Astrocyte (in vitro differentiated cells and primary cell): ENCODE results near the gene KRTAP10-6. TPM values are rescaled to one million over a fixed set of nuclear protein-coding genes. Genes with fewer than 3 reads are reported as not detected.

ENCODE experiments used
- DNase-seq: peaks from one replicate; pipeline ENCODE4 v3.0.0-alpha.2; 2010; ENCODE audit warnings: low read depth
- FAIRE-seq: peaks from 2 replicates; lab custom pipeline; 2011; peaks lifted over from hg19 to GRCh38; lab: Jason Lieb, UNC
- H2AFZ ChIP-seq: 2 replicates; pipeline ENCODE4 v1.6.0; 2012; ENCODE audit warnings: low read depth, low read length, inconsistent platforms
- H3K27ac ChIP-seq: 2 replicates; pipeline ENCODE4 v1.5.1; 2011; ENCODE audit warnings: low read depth, low read length, inconsistent platforms
- H3K27me3 ChIP-seq: 2 replicates; pipeline ENCODE4 v1.6.0; 2011; ENCODE audit warnings: low read length, inconsistent platforms; ENCODE audit not compliant: insufficient read depth
- H3K36me3 ChIP-seq: 2 replicates; pipeline ENCODE4 v1.5.1; 2011; ENCODE audit warnings: low read length, inconsistent platforms; ENCODE audit not compliant: insufficient read depth
- H3K4me1 ChIP-seq: 2 replicates; pipeline ENCODE4 v1.5.1; 2011; ENCODE audit warnings: low read length, inconsistent platforms; ENCODE audit not compliant: insufficient read depth
- H3K4me2 ChIP-seq: 2 replicates; pipeline ENCODE4 v1.6.0; 2012; ENCODE audit warnings: low read length, inconsistent platforms
- H3K4me3 ChIP-seq: 2 replicates; pipeline ENCODE4 v1.5.1; 2011; ENCODE audit warnings: low read depth, mild to moderate bottlenecking, low read length, inconsistent platforms; ENCODE audit not compliant: insufficient read depth
- H3K79me2 ChIP-seq: 2 replicates; pipeline ENCODE4 v1.6.0; 2012; ENCODE audit warnings: mild to moderate bottlenecking, low read length, inconsistent platforms; ENCODE audit not compliant: insufficient read depth
- H3K9ac ChIP-seq: 2 replicates; pipeline ENCODE4 v1.6.0; 2012; ENCODE audit warnings: mild to moderate bottlenecking, low read length, inconsistent platforms
- H3K9me3 ChIP-seq: 2 replicates; pipeline ENCODE4 v1.5.1; 2012; ENCODE audit warnings: low read depth, mild to moderate bottlenecking, low read length, inconsistent platforms; ENCODE audit not compliant: insufficient read depth
- H4K20me1 ChIP-seq: 2 replicates; pipeline ENCODE4 v1.6.0; 2012; ENCODE audit warnings: low read length, inconsistent platforms; ENCODE audit not compliant: insufficient read depth
- H3K27ac Mint-ChIP-seq: one replicate; pipeline ENCODE4 v1.8.0; 2021; ENCODE audit warnings: mild to moderate bottlenecking, mixed read lengths; ENCODE audit not compliant: unreplicated experiment
- H3K27me3 Mint-ChIP-seq: one replicate; pipeline ENCODE4 v1.8.0; 2021; ENCODE audit warnings: low read depth, mixed read lengths; ENCODE audit not compliant: unreplicated experiment
- H3K36me3 Mint-ChIP-seq: one replicate; pipeline ENCODE4 v1.8.0; 2021; ENCODE audit warnings: low read depth, mixed read lengths; ENCODE audit not compliant: unreplicated experiment
- H3K4me1 Mint-ChIP-seq: one replicate; pipeline ENCODE4 v1.8.0; 2021; ENCODE audit warnings: low read depth, mixed read lengths; ENCODE audit not compliant: unreplicated experiment
- H3K4me3 Mint-ChIP-seq: one replicate; pipeline ENCODE4 v1.8.0; 2021; ENCODE audit warnings: mild to moderate bottlenecking, moderate library complexity, mixed read lengths; ENCODE audit not compliant: unreplicated experiment
- H3K9me3 Mint-ChIP-seq: one replicate; pipeline ENCODE4 v1.8.0; 2021; ENCODE audit warnings: mild to moderate bottlenecking, mixed read lengths; ENCODE audit not compliant: unreplicated experiment
- EZH2 ChIP-seq: IDR thresholded peaks from 2 replicates; pipeline ENCODE4 v1.6.1; 2012; ENCODE audit warnings: mild to moderate bottlenecking, low read length, inconsistent platforms; ENCODE audit not compliant: insufficient read depth
- total RNA-seq: library from RNA; stranded (reverse); gene quantifications from 2 replicates; pipeline ENCODE4 v1.2.1, GENCODE V29; 2021
- TF ChIP-seq, protein P1 (sequence below): IDR thresholded peaks from 2 replicates; pipeline ENCODE4 v1.5.1; 2011; ENCODE audit warnings: low read depth, mild to moderate bottlenecking, inconsistent platforms, low read length, moderate library complexity; ENCODE audit not compliant: insufficient read depth

KRTAP10-6 gene
- total RNA-seq, 1 donor from 2014 or later = not detected

DNA sequence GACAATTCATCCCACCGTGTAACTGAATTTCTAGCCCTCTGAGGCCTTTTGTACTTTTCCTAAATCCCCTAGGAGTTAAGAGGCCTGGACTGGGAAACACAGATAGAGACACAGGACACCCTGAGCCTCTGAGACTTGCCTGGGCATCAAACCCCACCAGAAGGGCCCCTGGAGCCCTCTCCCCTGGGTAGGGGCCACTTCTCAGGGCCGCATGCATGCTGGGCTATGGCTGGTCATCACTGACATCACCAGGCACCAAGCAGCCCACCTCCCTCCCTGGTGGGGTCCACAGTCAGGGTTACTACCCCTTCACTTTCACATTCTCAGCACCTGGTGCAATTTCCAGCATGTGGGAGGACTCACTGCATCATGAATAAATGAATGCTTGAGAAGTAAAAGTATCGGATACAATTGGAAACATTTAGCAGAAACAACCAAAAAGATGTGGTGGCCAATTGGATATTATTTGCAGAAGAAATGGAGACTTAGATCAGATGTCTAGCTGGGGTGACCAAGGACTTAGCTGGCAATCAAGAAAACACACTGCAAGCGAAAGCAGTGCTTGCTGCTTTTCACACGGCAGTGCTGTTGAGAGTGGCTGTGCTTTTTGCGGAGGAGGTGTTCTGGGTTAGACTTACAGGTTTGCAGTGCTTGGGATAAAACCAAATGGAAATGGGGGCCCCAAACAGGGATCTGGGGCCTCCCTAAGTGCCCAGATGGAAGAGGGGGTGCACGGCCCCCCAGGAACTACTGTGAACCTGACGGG lies 7.1 kb upstream of the KRTAP10-6 start:
- no peak for TF ChIP-seq EZH2
- TF ChIP-seq, protein P1, sequence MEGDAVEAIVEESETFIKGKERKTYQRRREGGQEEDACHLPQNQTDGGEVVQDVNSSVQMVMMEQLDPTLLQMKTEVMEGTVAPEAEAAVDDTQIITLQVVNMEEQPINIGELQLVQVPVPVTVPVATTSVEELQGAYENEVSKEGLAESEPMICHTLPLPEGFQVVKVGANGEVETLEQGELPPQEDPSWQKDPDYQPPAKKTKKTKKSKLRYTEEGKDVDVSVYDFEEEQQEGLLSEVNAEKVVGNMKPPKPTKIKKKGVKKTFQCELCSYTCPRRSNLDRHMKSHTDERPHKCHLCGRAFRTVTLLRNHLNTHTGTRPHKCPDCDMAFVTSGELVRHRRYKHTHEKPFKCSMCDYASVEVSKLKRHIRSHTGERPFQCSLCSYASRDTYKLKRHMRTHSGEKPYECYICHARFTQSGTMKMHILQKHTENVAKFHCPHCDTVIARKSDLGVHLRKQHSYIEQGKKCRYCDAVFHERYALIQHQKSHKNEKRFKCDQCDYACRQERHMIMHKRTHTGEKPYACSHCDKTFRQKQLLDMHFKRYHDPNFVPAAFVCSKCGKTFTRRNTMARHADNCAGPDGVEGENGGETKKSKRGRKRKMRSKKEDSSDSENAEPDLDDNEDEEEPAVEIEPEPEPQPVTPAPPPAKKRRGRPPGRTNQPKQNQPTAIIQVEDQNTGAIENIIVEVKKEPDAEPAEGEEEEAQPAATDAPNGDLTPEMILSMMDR = no peak
- H3K4me3 ChIP-seq = no peak overlapping the region

GRCh38 chr21:44598061-44598460 lies 5.8 kb upstream of the KRTAP10-6 start:
- Histone ChIP-seq H3K79me2 (no peaks in the 10 kb centered on the region), H4K20me1 (no peaks in the 10 kb centered on the region), H3K9me3 (peaks cover 7% of the 10 kb centered on the region), H3K9ac (no peak overlapping the region), H3K4me3 (no peak overlapping the region), H2AFZ (no peak overlapping the region), H3K4me1 (no peaks in the 10 kb centered on the region), H3K4me2 (no peak overlapping the region), H3K27ac (no peak overlapping the region), H3K36me3 (no peaks in the 10 kb centered on the region), H3K27me3 (no peaks in the 10 kb centered on the region)
- Mint-ChIP-seq H3K27me3 (peaks cover 30% of the 10 kb centered on the region), H3K36me3 (peaks cover 3% of the 10 kb centered on the region), H3K27ac (no peak overlapping the region), H3K4me3 (no peak overlapping the region), H3K9me3 (peaks cover 18% of the 10 kb centered on the region), H3K4me1 (peaks cover 2% of the 10 kb centered on the region)
- FAIRE-seq = no peak
- DNase-seq = no peak
- TF ChIP-seq EZH2 = no peak

More for the DNA sequence above, 7.1 kb upstream of the KRTAP10-6 start:
- no peaks in the 10 kb centered on the region for H3K27me3 ChIP-seq
- H3K36me3 Mint-ChIP-seq = peaks cover 3% of the 10 kb centered on the region
- H3K4me1 ChIP-seq = no peaks in the 10 kb centered on the region
- peaks cover 9% of the 10 kb centered on the region for H3K9me3 ChIP-seq
- no peak for DNase-seq
- no peak overlapping the region for H3K27ac Mint-ChIP-seq
- no peak overlapping the region for H3K4me3 Mint-ChIP-seq
- no peak overlapping the region for H3K9ac ChIP-seq
- peaks cover 16% of the 10 kb centered on the region for H3K9me3 Mint-ChIP-seq
- H4K20me1 ChIP-seq = no peaks in the 10 kb centered on the region
- H3K36me3 ChIP-seq = no peaks in the 10 kb centered on the region
- no peak overlapping the region for H3K27ac ChIP-seq
- H3K79me2 ChIP-seq = no peaks in the 10 kb centered on the region
- peaks cover 31% of the 10 kb centered on the region for H3K27me3 Mint-ChIP-seq
- no peak for FAIRE-seq
- no peak overlapping the region for H3K4me2 ChIP-seq
- no peaks in the 10 kb centered on the region for H3K4me1 Mint-ChIP-seq
- no peak overlapping the region for H2AFZ ChIP-seq

DNA sequence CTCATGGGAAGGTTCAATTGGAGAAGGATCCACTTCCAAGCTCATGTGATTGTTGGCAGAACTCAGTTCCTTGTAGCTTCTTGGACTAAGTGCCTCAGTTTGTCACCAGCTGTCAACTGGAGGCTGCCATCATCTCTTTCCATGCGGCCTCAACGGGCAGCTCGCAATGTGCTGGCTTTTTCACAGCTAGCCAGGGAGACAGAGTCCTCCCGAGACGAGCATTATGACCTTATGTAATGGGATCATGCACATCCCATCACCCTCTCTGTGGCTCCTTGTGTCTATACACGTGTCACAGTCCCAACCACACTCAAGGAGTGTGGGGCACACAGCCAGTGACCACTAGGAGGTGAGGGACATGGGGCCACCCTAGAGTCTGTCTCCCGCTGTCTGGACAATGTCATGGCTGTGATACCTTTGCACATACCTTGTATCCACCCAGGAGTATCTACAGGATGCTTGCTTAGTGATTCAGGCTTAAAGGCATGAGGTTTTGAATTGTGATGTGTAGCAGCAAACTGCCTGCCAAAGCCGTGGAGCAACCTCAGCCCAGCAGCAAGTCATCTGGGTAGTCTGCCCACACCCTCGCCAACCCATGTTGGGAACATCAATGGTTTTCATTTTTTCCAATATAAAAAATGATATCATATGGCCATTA lies 3.9 kb upstream of the KRTAP10-6 start:
- Mint-ChIP-seq H3K4me1 (peaks cover 2% of the 10 kb centered on the region), H3K4me3 (no peak overlapping the region), H3K27ac (no peak overlapping the region), H3K36me3 (peaks cover 3% of the 10 kb centered on the region), H3K27me3 (peaks cover 25% of the 10 kb centered on the region), H3K9me3 (peaks cover 18% of the 10 kb centered on the region)
- TF ChIP-seq, protein P1 = no peak
- TF ChIP-seq EZH2 = no peak
- Histone ChIP-seq H3K27ac (no peak overlapping the region), H3K27me3 (no peaks in the 10 kb centered on the region), H3K36me3 (no peaks in the 10 kb centered on the region), H2AFZ (no peak overlapping the region), H3K4me2 (no peak overlapping the region), H3K9ac (no peak overlapping the region), H3K4me3 (no peak overlapping the region), H3K79me2 (no peaks in the 10 kb centered on the region), H3K4me1 (no peaks in the 10 kb centered on the region), H3K9me3 (peaks cover 7% of the 10 kb centered on the region), H4K20me1 (no peaks in the 10 kb centered on the region)
- FAIRE-seq = no peak
- peak; percentile 10 for DNase-seq
